HFF-Myc (cell line): ENCODE results near the gene CHST7.

Experiments
- DNase-seq: peaks from one replicate; pipeline ENCODE4 v3.0.0-alpha.2; 2011; ENCODE audit warnings: low read depth; ENCODE audit errors: extremely low read depth
- H3K4me3 ChIP-seq: replicated peaks from 2 replicates; pipeline ENCODE4 v1.5.1; 2011; ENCODE audit warnings: low read depth, mild to moderate bottlenecking, control low read depth, low read length
- CTCF ChIP-seq: IDR thresholded peaks from 2 replicates; pipeline ENCODE4 v1.5.1; 2012; ENCODE audit warnings: mild to moderate bottlenecking, low read depth, low read length, control low read depth; ENCODE audit errors: missing control alignments

Gene CHST7

DNA sequence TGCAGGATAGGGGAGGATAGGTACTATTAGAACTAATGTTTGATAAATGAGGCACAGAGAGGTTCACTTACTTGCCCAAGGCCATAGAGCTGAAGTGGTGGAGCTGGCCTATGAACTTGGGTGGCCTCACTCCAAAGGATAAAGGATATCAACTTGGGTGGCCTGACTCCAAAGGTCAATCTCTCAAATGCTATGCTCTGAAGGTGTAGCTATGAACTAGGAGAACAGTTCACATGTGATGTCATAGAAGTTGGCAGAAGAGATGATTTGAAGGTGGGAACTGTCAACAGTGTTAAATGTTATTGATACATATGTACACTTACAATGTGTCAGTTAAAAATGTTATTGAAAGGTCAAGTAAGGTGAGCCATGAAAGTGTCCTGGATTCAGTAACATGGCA, 6.2 kb upstream of the CHST7 start:
- no peak for TF ChIP-seq CTCF
- no peak for DNase-seq
- no peak overlapping the region for H3K4me3 ChIP-seq

- no peak for DNase-seq
- H3K4me3 ChIP-seq, result no peak overlapping the region
- no peak for TF ChIP-seq CTCF
These were observed 3.9 kb upstream of the CHST7 start for GRCh38 chrX:46569621-46570020.

DNA sequence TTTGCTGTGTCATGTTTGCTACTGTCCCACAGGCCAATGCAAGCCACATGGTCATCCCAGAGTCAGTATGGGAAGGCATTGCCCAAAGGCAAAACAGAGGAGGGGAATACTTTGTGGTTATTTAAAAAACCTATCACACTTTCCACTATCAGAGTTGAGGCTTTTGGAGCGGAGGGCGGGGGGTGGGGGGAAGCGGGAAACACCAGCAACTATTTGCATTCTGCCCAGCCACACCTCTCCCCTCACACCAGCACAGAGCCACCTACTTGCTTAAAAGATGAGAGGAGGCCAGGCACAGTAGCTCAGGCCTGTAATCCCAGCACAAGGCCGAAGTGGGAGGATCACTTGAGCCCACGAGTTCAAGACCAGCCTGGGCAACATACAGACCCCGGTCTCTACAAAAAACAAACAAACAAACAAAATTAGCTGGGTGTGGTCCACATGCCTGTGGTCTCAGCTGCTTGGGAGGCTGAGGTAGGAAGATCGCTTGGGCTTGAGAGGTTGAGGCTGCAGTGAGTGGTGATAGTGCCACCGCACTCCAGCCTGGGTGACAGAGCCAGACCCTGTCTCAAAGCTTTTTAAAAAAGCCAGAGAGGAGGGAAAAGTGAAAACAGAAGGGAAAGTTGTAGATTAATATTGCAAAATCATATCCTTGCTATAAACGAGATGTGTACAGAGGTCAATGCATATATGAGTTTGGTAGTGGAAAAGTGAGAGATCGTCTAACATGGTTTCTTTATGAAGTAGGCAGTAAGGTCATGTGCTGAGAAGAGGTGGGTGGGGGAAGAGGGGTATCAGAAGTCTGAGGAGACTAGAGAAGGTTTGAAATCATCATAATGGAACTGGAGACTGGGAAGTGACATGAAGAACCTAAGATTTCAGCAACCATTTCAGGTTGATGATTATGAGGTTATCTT, 1.9 kb upstream of the CHST7 start:
- DNase-seq, result no peak
- TF ChIP-seq CTCF, result no peak
- no peak overlapping the region for H3K4me3 ChIP-seq

GRCh38 chrX:46572340-46572936, 1.1 kb upstream of the CHST7 start:
- DNase-seq, result no peak
- H3K4me3 ChIP-seq, result no peak overlapping the region
- TF ChIP-seq CTCF, result no peak

DNA sequence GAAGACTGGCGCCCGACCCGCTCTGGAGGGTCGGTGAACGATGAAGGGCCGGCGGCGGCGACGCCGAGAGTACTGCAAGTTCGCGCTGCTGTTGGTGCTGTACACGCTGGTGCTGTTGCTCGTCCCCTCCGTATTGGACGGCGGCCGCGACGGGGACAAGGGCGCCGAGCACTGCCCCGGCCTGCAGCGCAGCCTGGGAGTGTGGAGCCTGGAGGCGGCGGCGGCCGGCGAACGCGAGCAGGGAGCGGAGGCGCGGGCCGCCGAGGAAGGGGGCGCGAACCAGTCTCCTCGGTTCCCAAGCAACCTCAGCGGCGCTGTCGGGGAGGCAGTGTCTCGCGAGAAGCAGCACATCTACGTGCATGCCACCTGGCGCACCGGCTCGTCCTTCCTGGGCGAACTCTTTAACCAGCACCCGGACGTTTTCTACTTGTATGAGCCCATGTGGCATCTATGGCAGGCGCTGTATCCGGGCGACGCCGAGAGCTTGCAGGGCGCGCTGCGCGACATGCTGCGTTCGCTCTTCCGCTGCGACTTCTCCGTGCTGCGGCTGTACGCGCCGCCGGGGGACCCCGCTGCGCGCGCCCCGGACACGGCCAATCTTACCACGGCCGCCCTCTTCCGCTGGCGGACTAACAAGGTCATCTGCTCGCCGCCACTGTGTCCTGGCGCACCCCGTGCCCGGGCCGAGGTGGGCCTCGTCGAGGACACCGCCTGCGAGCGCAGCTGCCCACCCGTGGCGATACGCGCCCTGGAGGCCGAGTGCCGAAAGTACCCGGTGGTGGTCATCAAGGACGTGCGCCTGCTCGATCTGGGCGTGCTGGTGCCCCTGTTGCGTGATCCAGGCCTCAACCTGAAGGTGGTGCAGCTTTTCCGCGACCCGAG, 568 bp downstream of the CHST7 start:
- DNase-seq, result no peak
- no peak for TF ChIP-seq CTCF
- peak overlapping the region; percentile 44 for H3K4me3 ChIP-seq

- no peak for DNase-seq
- TF ChIP-seq CTCF, result no peak
- peak overlapping the region; percentile 44 for H3K4me3 ChIP-seq
These were observed 1.3 kb downstream of the CHST7 start for GRCh38 chrX:46574774-46575381.
